Measurements from ENCODE around the gene PHKG1.
"Not testable (repeated sequence)": the region's sequence is repeated elsewhere in the genome, so short reads cannot be mapped to it uniquely, and the experiment has no call there.

- TF ChIP-seq CTCF (IDR thresholded peaks at IDR 0.05 in 2 of 3, conservative IDR thresholded peaks at IDR 0.05 in 1 of 3; ENCODE audit: borderline replicate concordance in 1 of 3, insufficient read depth in 1 of 3, low read depth in 2 of 3, low read length in 2 of 3); CEBPB (IDR thresholded peaks at IDR 0.05; ENCODE audit: low read depth); SP1 (IDR thresholded peaks at IDR 0.05; ENCODE audit: low read depth); EZH2phosphoT487 (IDR thresholded peaks at IDR 0.05; ENCODE audit: borderline replicate concordance); RAD21 (IDR thresholded peaks at IDR 0.05; ENCODE audit: low read depth); EZH2 (IDR thresholded peaks at IDR 0.05); MAX (IDR thresholded peaks at IDR 0.05); TCF7L2 (IDR thresholded peaks at IDR 0.05; ENCODE audit: borderline replicate concordance, extremely low read depth, insufficient read depth, insufficient read length); POLR2A (IDR thresholded peaks at IDR 0.05; ENCODE audit: borderline replicate concordance, extremely low read depth, insufficient read depth, insufficient read length); ZFX (IDR thresholded peaks at IDR 0.05); SIN3A (IDR thresholded peaks at IDR 0.05; ENCODE audit: low read depth); REST (IDR thresholded peaks at IDR 0.05; ENCODE audit: low read depth); YY1 (IDR thresholded peaks at IDR 0.05; ENCODE audit: extremely low read depth, insufficient replicate concordance, low read depth, low read length): not testable (repeated sequence)
- TF ChIP-seq POLR2AphosphoS5 (IDR thresholded peaks at IDR 0.05; ENCODE audit: low read depth, low read length) = 0 out of 2 replicates have a peak, but pooled peaks have one; percentile 14
Observed at GRCh38 chr7:56098187-56099008, 5.6 kb upstream of the PHKG1 start.

Data from HCT116 (cell line).